HepG2 (cell line): Measurements from ENCODE around the gene ZMYND10. TPM values are rescaled to one million over a fixed set of nuclear protein-coding genes. Genes with fewer than 3 reads are reported as not detected.
A peak's percentile ranks its signal among the peaks of the same experiment; 100 is the strongest.

Experiments used
- AGO2 ChIP-seq: fragments of 200-400 bp; formaldehyde crosslinking; optimal IDR thresholded peaks from 2 replicates; pipeline ENCODE3; 2017; ENCODE audit warnings: mild to moderate bottlenecking, low read depth, low read length, moderate library complexity
- CREB1 ChIP-seq, 2 experiments: fragments of 450-650 bp in 1 of 2; IDR thresholded peaks; 2 replicates each; pipeline ENCODE4 v1.6.1; 2016 to 2017; ENCODE audit warnings: control low read depth in 1 of 2, mild to moderate bottlenecking in 1 of 2, missing compliant biosample characterization in 1 of 2, missing genetic modification characterization in 1 of 2
- CREM ChIP-seq, 2 experiments: sonication (generic) in 1 of 2; formaldehyde crosslinking in 1 of 2; IDR thresholded peaks; 2 replicates each; pipeline versions ENCODE4 v1.4.0 to v1.6.1; 2016 to 2020; ENCODE audit warnings: antibody characterized with exemption in 1 of 2, mild to moderate bottlenecking in 1 of 2, missing genetic modification reagents in 1 of 2
- EZH2 ChIP-seq: conservative IDR thresholded peaks from 2 replicates; pipeline ENCODE4 v1.6.1; 2012; ENCODE audit warnings: mild to moderate bottlenecking, low read depth, low read length, moderate library complexity
- FOXK2 ChIP-seq: fragments of 450-650 bp; IDR thresholded peaks from 2 replicates; pipeline ENCODE4 v1.6.1; 2016
- GLI4 ChIP-seq: sonication (generic); formaldehyde crosslinking; IDR thresholded peaks from 2 replicates; pipeline ENCODE4 v1.5.1; 2020; ENCODE audit warnings: missing genetic modification reagents, mild to moderate bottlenecking, moderate library complexity, borderline replicate concordance
- HDAC2 ChIP-seq: sonication (generic); formaldehyde crosslinking; IDR thresholded peaks from 2 replicates; pipeline ENCODE4 v1.4.0; 2020; ENCODE audit warnings: missing genetic modification reagents
- KLF9 ChIP-seq: IDR thresholded peaks from 2 replicates; pipeline ENCODE4 v1.6.1; 2016; ENCODE audit warnings: low read depth
- NFYC ChIP-seq: IDR thresholded peaks from 2 replicates; pipeline ENCODE4 v1.6.1; 2016; ENCODE audit warnings: missing genetic modification reagents, missing compliant biosample characterization
- NR2F1 ChIP-seq, 2 experiments: fragments of 450-650 bp in 1 of 2; formaldehyde crosslinking in 1 of 2; IDR thresholded peaks; 2 replicates each; pipeline versions ENCODE4 v1.5.0 to v1.6.1; 2016 to 2020; ENCODE audit warnings: mild to moderate bottlenecking in 1 of 2, missing compliant biosample characterization in 1 of 2, missing genetic modification reagents in 1 of 2, moderate library complexity in 1 of 2
- RBAK ChIP-seq: sonication (generic); formaldehyde crosslinking; IDR thresholded peaks from 2 replicates; pipeline ENCODE4 v1.5.1; 2020; ENCODE audit warnings: mild to moderate bottlenecking, missing genetic modification reagents
- SP2 ChIP-seq: sonication (generic); formaldehyde crosslinking; IDR thresholded peaks from 2 replicates; pipeline ENCODE4 v1.5.1; 2020; ENCODE audit warnings: mild to moderate bottlenecking, missing genetic modification reagents
- SPEN ChIP-seq: sonication (generic); formaldehyde crosslinking; IDR thresholded peaks from 2 replicates; pipeline ENCODE4 v1.5.1; 2020; ENCODE audit warnings: low read depth, mild to moderate bottlenecking, missing genetic modification reagents
- TMF1 ChIP-seq: sonication (generic); formaldehyde crosslinking; IDR thresholded peaks from 2 replicates; pipeline ENCODE4 v1.8.1; 2022; ENCODE audit warnings: low read depth, missing genetic modification reagents
- ZKSCAN8 ChIP-seq: IDR thresholded peaks from 2 replicates; pipeline ENCODE4 v1.6.1; 2016; ENCODE audit warnings: borderline replicate concordance, missing genetic modification reagents, missing compliant biosample characterization
- ZMYM2 ChIP-seq: sonication (generic); formaldehyde crosslinking; IDR thresholded peaks from 2 replicates; pipeline ENCODE4 v1.8.0; 2022; ENCODE audit warnings: mild to moderate bottlenecking, missing genetic modification reagents
- ZNF142 ChIP-seq: sonication (generic); formaldehyde crosslinking; IDR thresholded peaks from 2 replicates; pipeline ENCODE4 v1.4.0; 2020; ENCODE audit warnings: missing genetic modification reagents
- ZNF251 ChIP-seq: sonication (generic); formaldehyde crosslinking; IDR thresholded peaks from 2 replicates; pipeline ENCODE4 v1.9.0; 2021; ENCODE audit warnings: mild to moderate bottlenecking, missing genetic modification reagents
- ZNF530 ChIP-seq: sonication (generic); formaldehyde crosslinking; IDR thresholded peaks from 2 replicates; pipeline ENCODE4 v1.5.0; 2020; ENCODE audit warnings: low read depth, mild to moderate bottlenecking, missing genetic modification reagents
- ZNF644 ChIP-seq: IDR thresholded peaks from 2 replicates; pipeline ENCODE4 v1.6.1; 2016; ENCODE audit warnings: low read depth
- ZNF768 ChIP-seq: sonication (generic); formaldehyde crosslinking; IDR thresholded peaks from 2 replicates; pipeline ENCODE4 v1.4.0; 2020; ENCODE audit warnings: missing genetic modification reagents
- ZSCAN31 ChIP-seq: sonication (generic); formaldehyde crosslinking; IDR thresholded peaks from 2 replicates; pipeline ENCODE4 v1.5.0; 2020; ENCODE audit warnings: low read depth, mild to moderate bottlenecking, missing genetic modification reagents
- ZUFSP ChIP-seq: sonication (generic); formaldehyde crosslinking; IDR thresholded peaks from 2 replicates; pipeline ENCODE4 v1.9.0; 2021; ENCODE audit warnings: missing genetic modification reagents, mild to moderate bottlenecking, borderline replicate concordance
- polyA plus RNA-seq, 8 experiments: library from polyadenylated mRNA; depleted of rRNA in 3 of 8; stranded (reverse) in 7 of 8; unstranded in 1 of 8; fragments of >200 nt; fragmentation: Illumina TruSeq in 4 of 8; extraction: Trizol in 4 of 8; gene quantifications; 2 replicates each; pipeline versions ENCODE4 v1.2.1 to v1.2.3, GENCODE V29; 2011 to 2016; ENCODE audit warnings: low read depth in 4 of 8, missing spikeins in 1 of 8, mixed read lengths in 1 of 8; ENCODE audit not compliant: insufficient read depth in 1 of 8
- total RNA-seq, 5 experiments: library from RNA; depleted of rRNA; stranded (reverse); fragments of >200 nt; fragmentation: Illumina TruSeq; extraction: Trizol; gene quantifications; 2 replicates each; pipeline ENCODE4 v1.2.3, GENCODE V29; 2016; ENCODE audit warnings: low read depth in 1 of 5

ZMYND10 gene
- total and polyA plus RNA-seq, 2 of the 13 experiments (the other 11 are each of a cell fraction or from before 2014, with no cell fraction given) = 0.60 to 0.74 TPM

GRCh38 chr3:50358911-50359759 is 13.6 kb upstream of the ZMYND10 start, which contains the start of gene TMEM115 (continued):
- TF ChIP-seq ZNF142 (CRISPR knock-in tag) (peak; percentile 47; the same call in 1 of the 2 replicates), KLF9 (no peak), ZSCAN31 (CRISPR knock-in tag) (peak; percentile 70), ZKSCAN8 (CRISPR knock-in tag) (no peak), SP2 (CRISPR knock-in tag) (0 out of 2 replicates have a peak, but pooled peaks have one; percentile 1), ZNF768 (CRISPR knock-in tag) (peak; percentile 69), FOXK2 (no peak), GLI4 (peak; percentile 89; the same call in 1 of the 2 replicates), ZNF644 (CRISPR knock-in tag) (no peak), ZNF251 (CRISPR knock-in tag) (no peak), CREB1 (IDR thresholded peaks at IDR 0.05) (peak; percentile 80), CREB1 (CRISPR knock-in tag; IDR thresholded peaks at IDR 0.05) (peak; percentile 95), CREM (IDR thresholded peaks at IDR 0.05) (peak; percentile 100), CREM (CRISPR knock-in tag; IDR thresholded peaks at IDR 0.05) (no peak), HDAC2 (CRISPR knock-in tag) (peak; percentile 53; the same call in 1 of the 2 replicates), AGO2 (peak; percentile 69), EZH2 (no peak), SPEN (peak; percentile 97), NFYC (CRISPR knock-in tag) (peak; percentile 54), RBAK (CRISPR knock-in tag) (no peak), TMF1 (no peak; the same call in 1 of the 2 replicates), ZUFSP (no peak), ZNF530 (no peak), ZMYM2 (CRISPR knock-in tag) (no peak), NR2F1 (CRISPR knock-in tag; IDR thresholded peaks at IDR 0.05) (no peak)
